MM.1S (cell line): Measurements from ENCODE around the gene ELMO1.

ENCODE experiments used
- EZH2phosphoT487 ChIP-seq: fragments of 300-600 bp; sonication (generic); IDR thresholded peaks from 2 replicates; pipeline ENCODE4 v1.6.1; 2018; ENCODE audit warnings: antibody characterized with exemption, low read length
- TF ChIP-seq, protein P1 (sequence below): fragments of 300-600 bp; sonication (generic); IDR thresholded peaks from 2 replicates; pipeline ENCODE4 v1.5.1; 2016; ENCODE audit warnings: antibody characterized with exemption, low read length, mixed read lengths

GRCh38 chr7:36949711-36950600 lies 498.7 kb downstream of the ELMO1 start:
- TF ChIP-seq, protein P1, sequence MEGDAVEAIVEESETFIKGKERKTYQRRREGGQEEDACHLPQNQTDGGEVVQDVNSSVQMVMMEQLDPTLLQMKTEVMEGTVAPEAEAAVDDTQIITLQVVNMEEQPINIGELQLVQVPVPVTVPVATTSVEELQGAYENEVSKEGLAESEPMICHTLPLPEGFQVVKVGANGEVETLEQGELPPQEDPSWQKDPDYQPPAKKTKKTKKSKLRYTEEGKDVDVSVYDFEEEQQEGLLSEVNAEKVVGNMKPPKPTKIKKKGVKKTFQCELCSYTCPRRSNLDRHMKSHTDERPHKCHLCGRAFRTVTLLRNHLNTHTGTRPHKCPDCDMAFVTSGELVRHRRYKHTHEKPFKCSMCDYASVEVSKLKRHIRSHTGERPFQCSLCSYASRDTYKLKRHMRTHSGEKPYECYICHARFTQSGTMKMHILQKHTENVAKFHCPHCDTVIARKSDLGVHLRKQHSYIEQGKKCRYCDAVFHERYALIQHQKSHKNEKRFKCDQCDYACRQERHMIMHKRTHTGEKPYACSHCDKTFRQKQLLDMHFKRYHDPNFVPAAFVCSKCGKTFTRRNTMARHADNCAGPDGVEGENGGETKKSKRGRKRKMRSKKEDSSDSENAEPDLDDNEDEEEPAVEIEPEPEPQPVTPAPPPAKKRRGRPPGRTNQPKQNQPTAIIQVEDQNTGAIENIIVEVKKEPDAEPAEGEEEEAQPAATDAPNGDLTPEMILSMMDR, result no peak
- TF ChIP-seq EZH2phosphoT487, result no peak
